WTC11 (cell line): ENCODE results near the gene NPLOC4.

Experiments used
- ATF2 ChIP-seq: sonication (generic); formaldehyde crosslinking; IDR thresholded peaks from 2 replicates; pipeline ENCODE4 v1.8.1; 2022; ENCODE audit warnings: low read depth, missing genetic modification reagents, borderline replicate concordance
- CREB1 ChIP-seq: sonication (generic); formaldehyde crosslinking; IDR thresholded peaks from 2 replicates; pipeline ENCODE4 v1.8.0; 2023; ENCODE audit warnings: mild to moderate bottlenecking, missing genetic modification reagents
- CTCF ChIP-seq: fragments of 200-600 bp; IDR thresholded peaks from 2 replicates; pipeline ENCODE4 v1.8.0; 2022; ENCODE audit warnings: antibody characterized with exemption
- STAT6 ChIP-seq: sonication (generic); formaldehyde crosslinking; conservative IDR thresholded peaks from 2 replicates; pipeline ENCODE4 v1.8.1; 2023; ENCODE audit warnings: mild to moderate bottlenecking, low read depth, missing genetic modification reagents, moderate library complexity
- ZNF219 ChIP-seq: sonication (generic); formaldehyde crosslinking; IDR thresholded peaks from 2 replicates; pipeline ENCODE4 v1.8.0; 2023; ENCODE audit warnings: missing genetic modification reagents, mild to moderate bottlenecking, borderline replicate concordance

GRCh38 chr17:81570964-81571363, 65.9 kb downstream of the NPLOC4 start:
- no peak for TF ChIP-seq CREB1
- no peak for TF ChIP-seq CTCF
- no peak for TF ChIP-seq STAT6
- no peak for TF ChIP-seq ATF2 (CRISPR knock-in tag)
- TF ChIP-seq ZNF219 (CRISPR knock-in tag) = no peak
